NCI-H2196 treated with DMSO at 0.1 percent for 48 hours (cell line): ENCODE measurements around the gene CEP85L.
"Not testable (repeated sequence)": the region's sequence is repeated elsewhere in the genome, so short reads cannot be mapped to it uniquely, and the experiment has no call there.

Experiments used
- DNase-seq: peaks from one replicate; lab custom pipeline; 2025; ENCODE audit not compliant: unreplicated experiment; lab: John Stamatoyannopoulos, UW

The CEP85L gene

DNA sequence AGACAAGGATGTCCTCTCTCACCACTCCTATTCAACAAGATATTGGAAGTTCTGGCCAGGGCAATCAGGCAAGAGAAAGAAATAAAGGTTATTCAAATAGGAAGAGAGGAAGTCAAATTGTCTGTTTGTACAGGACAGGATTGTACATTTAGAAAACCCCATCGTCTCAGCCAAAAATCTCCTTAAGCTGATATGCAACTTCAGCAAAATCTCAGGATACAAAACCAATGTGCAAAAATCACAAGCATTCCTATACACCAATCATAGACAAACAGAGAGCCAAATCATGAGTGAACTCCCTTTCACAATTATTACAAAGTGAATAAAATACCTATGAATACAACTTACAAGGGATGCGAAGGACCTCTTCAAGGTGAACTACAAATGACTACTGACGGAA, 217.2 kb downstream of the CEP85L start:
- DNase-seq, result not testable (repeated sequence)

DNA sequence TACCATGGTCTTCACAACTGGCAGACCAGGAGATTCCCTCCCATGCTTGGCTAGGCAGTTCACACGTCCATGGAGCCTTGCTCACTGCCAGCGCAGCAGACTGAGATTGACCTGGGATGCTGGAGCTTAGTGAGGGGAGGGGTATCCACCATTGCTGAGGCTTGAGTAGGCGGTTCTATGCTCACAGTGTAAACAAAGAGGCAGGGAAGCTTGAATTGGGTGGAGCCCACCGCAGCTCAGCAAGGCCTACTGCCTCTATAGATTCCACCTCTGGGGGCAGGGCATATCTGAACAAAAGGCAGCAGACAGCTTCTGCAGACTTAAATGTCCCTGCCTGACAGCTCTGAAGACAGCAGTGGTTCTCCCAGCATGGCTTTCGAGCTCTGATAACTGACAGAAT, 230.1 kb downstream of the CEP85L start:
- not testable (repeated sequence) for DNase-seq

GRCh38 chr6:118419448-118420394, 231.7 kb downstream of the CEP85L start:
- no peak for DNase-seq
